ENCODE measurements around the gene GJB1.

- TF ChIP-seq POLR2AphosphoS5 (IDR thresholded peaks at IDR 0.05; ENCODE audit: low read depth, low read length) (no peak), TAF1 (IDR thresholded peaks at IDR 0.05; ENCODE audit: borderline replicate concordance, insufficient read depth, low read length) (no peak)
Measured at GRCh38 chrX:71239781-71240180, 16.8 kb downstream of the GJB1 start.

Measured in PFSK-1 (cell line).